Fibroblast of pulmonary artery (primary cell): Measurements from ENCODE around the gene PKDREJ.

Experiments used
- DNase-seq: peaks from one replicate; pipeline ENCODE4 v3.0.0-alpha.2; 2010; ENCODE audit warnings: low read depth
- H3K4me3 ChIP-seq: replicated peaks from 2 replicates; pipeline ENCODE4 v1.5.1; 2011; ENCODE audit warnings: low read depth, mild to moderate bottlenecking, control low read depth, low read length, moderate library complexity
- CTCF ChIP-seq: IDR thresholded peaks from 2 replicates; pipeline ENCODE4 v1.5.1; 2011; ENCODE audit warnings: mild to moderate bottlenecking, control low read depth, low read length, inconsistent platforms; ENCODE audit errors: missing control alignments

Gene PKDREJ

GRCh38 chr22:46237453-46238124, 25.6 kb downstream of the PKDREJ start:
- no peak for DNase-seq
- no peak overlapping the region for H3K4me3 ChIP-seq
- no peak for TF ChIP-seq CTCF

DNA sequence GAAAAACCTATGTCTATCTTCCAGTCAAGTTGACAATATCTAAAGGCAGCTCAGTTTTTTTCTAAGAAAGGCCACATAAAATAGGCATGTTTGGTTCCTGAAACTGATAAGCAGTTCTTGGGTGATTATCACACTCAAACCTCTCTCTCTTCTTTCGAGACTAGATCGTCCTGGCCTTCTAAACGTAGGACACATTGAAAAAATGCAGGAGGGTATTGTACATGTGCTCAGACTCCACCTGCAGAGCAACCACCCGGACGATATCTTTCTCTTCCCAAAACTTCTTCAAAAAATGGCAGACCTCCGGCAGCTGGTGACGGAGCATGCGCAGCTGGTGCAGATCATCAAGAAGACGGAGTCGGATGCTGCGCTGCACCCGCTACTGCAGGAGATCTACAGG, 28.2 kb downstream of the PKDREJ start:
- no peak overlapping the region for H3K4me3 ChIP-seq
- no peak for DNase-seq
- no peak for TF ChIP-seq CTCF

- DNase-seq, result peak; percentile 20
- no peak overlapping the region for H3K4me3 ChIP-seq
- TF ChIP-seq CTCF, result no peak
Measured at GRCh38 chr22:46233231-46233630, 29.9 kb downstream of the PKDREJ start.

DNA sequence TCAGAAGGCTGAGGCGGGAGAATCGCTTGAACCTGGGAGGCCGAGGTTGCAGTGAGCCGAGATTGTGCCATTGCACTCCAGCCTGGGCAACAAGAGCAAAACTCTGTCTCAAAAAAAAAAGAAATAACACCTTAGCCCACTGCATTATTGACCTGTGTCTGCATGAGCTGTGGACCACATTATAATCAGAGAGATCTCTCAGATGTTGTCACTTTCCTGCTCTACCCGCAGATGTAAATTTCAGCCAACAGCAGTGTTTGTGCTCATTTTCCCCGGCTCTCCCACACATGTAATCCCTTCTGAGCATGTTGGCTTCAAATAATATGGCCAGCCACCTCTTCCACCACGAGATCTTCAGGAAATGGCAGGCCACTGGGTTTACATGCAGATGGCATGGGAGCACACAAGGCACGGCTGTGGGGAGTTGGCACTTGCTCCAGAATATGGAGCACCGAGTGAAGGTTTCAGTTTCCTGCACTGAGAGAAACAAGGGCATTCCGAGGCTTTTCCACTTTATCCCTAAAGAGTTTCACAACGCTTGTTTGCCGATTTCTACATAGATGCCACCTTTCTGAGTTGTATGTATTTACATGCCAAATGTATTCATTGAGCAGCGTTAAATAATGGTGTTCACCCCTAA, 32.8 kb downstream of the PKDREJ start:
- no peak overlapping the region for H3K4me3 ChIP-seq
- no peak for TF ChIP-seq CTCF
- DNase-seq, result no peak

GRCh38 chr22:46229701-46230100, 33.4 kb downstream of the PKDREJ start:
- TF ChIP-seq CTCF, result no peak
- peak; percentile 45 for DNase-seq
- H3K4me3 ChIP-seq, result no peak overlapping the region

GRCh38 chr22:46226577-46226976, 36.6 kb downstream of the PKDREJ start:
- no peak for DNase-seq
- no peak overlapping the region for H3K4me3 ChIP-seq
- no peak for TF ChIP-seq CTCF

DNA sequence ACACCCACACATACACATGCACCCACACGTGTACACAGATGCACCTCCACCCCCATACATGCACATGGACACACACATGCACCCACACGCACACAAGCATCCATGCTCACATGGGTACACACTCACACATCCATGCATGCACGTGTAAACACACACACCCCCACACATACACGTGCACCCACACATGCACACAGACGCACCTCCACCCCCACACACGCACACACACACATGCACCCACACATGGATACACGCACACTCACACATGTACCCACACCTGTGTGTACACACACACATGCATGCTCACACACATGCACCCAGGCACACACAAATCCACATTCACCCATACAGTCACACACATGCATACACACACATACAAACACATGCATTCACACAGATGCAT, 37.5 kb downstream of the PKDREJ start:
- DNase-seq, result no peak
- TF ChIP-seq CTCF, result no peak
- H3K4me3 ChIP-seq, result no peak overlapping the region
